Panc1 (cell line): ENCODE data around the gene CPNE6. TPM values are rescaled to one million over a fixed set of nuclear protein-coding genes. Genes with fewer than 3 reads are reported as not detected.

Experiments
- ATAC-seq: fragments of 200-7000 bp; cut with Tn5 transposase; 2 replicates; pipeline ENCODE4 v1.9.1; 2020; ENCODE audit warnings: mild to moderate bottlenecking, moderate library complexity
- BruUV-seq: library from RNA; stranded (reverse); fragments of 400-500 nt; replicated peaks from 2 replicates; lab custom pipeline; 2021; lab: Mats Ljungman, UMichigan
- CTCF ChIA-PET: fragments of 300-600 bp; sonication (Branson Sonifier 250); formaldehyde crosslinking; loops from one replicate; lab custom pipeline; 2022; ENCODE audit warnings: antibody characterized with exemption; lab: Charles Lee
- POLR2A ChIA-PET: fragments of 300-600 bp; sonication (Branson Sonifier 250); formaldehyde crosslinking; loops from one replicate; lab custom pipeline; 2022; ENCODE audit warnings: antibody characterized with exemption; lab: Charles Lee
- DNase-seq: peaks from one replicate; pipeline ENCODE4 v3.0.0-alpha.2; 2010; ENCODE audit warnings: low read depth, low spot score
- H3K27ac ChIP-seq: 2 replicates; pipeline ENCODE4 v1.5.1; 2011; ENCODE audit warnings: mild to moderate bottlenecking, low read length, inconsistent platforms
- H3K27me3 ChIP-seq: fragments of 200-500 bp; sonication (Bioruptor generic); 2 replicates; pipeline ENCODE4 v1.6.0; 2014; ENCODE audit warnings: low read length, inconsistent platforms; ENCODE audit not compliant: control insufficient read depth, insufficient read depth
- H3K36me3 ChIP-seq: fragments of 200-500 bp; sonication (Bioruptor generic); 2 replicates; pipeline ENCODE4 v1.5.1; 2014; ENCODE audit warnings: inconsistent platforms, mild to moderate bottlenecking, low read length, moderate library complexity; ENCODE audit not compliant: control insufficient read depth, insufficient read depth
- H3K4me1 ChIP-seq: 2 replicates; pipeline ENCODE4 v1.5.1; 2011; ENCODE audit warnings: inconsistent platforms, mild to moderate bottlenecking, low read length, moderate library complexity; ENCODE audit not compliant: control insufficient read depth, insufficient read depth
- H3K4me3 ChIP-seq, 2 experiments: 2 replicates each; pipeline ENCODE4 v1.5.1; 2011 to 2012; ENCODE audit warnings: low read depth in 2 of 2, low read length in 2 of 2, mild to moderate bottlenecking in 2 of 2, inconsistent platforms in 1 of 2, moderate library complexity in 1 of 2
- H3K9me3 ChIP-seq: fragments of 200-500 bp; sonication (Bioruptor generic); 2 replicates; pipeline ENCODE4 v1.5.1; 2014; ENCODE audit warnings: low read depth, mild to moderate bottlenecking, inconsistent platforms, low read length, moderate library complexity; ENCODE audit not compliant: control insufficient read depth, insufficient read depth
- CTCF ChIP-seq: fragments of 450-650 bp; IDR thresholded peaks from 2 replicates; pipeline ENCODE4 v1.5.1; 2017; ENCODE audit warnings: mild to moderate bottlenecking
- POLR2AphosphoS5 ChIP-seq: IDR thresholded peaks from 2 replicates; pipeline ENCODE4 v1.6.1; 2012; ENCODE audit warnings: mild to moderate bottlenecking, low read depth, low read length, moderate library complexity
- SIN3A ChIP-seq: IDR thresholded peaks from 2 replicates; pipeline ENCODE4 v1.6.1; 2012; ENCODE audit warnings: low read depth, mild to moderate bottlenecking, low read length, moderate library complexity, borderline replicate concordance; ENCODE audit not compliant: insufficient read depth
- TCF7L2 ChIP-seq: IDR thresholded peaks from 2 replicates; pipeline ENCODE4 v1.6.1; 2011; ENCODE audit warnings: mild to moderate bottlenecking, low read depth, low read length, inconsistent platforms
- in situ Hi-C: cut with HindIII; loops from 2 replicates; pipeline ENCODE4 v1.10.0; 2016; ENCODE audit warnings: low sequenced_read_pairs, low pct_unique_long_range_greater_than_20kb
- intact Hi-C: fragments of 100-400 bp; cut with micrococcal nuclease; formaldehyde crosslinking; loops from one replicate; pipeline ENCODE4 v1.10.0; 2022; ENCODE audit not compliant: unreplicated experiment
- total RNA-seq: library from RNA; stranded (reverse); gene quantifications from one replicate; pipeline ENCODE4 v1.2.1, GENCODE V29; 2021; ENCODE audit not compliant: unreplicated experiment
- TF ChIP-seq, protein P1 (sequence below), 2 experiments: IDR thresholded peaks; 2 replicates each; pipeline ENCODE4 v1.6.1; 2011 to 2012; ENCODE audit warnings: low read depth in 2 of 2, control low read depth in 1 of 2, low read length in 1 of 2, mild to moderate bottlenecking in 1 of 2, moderate library complexity in 1 of 2; ENCODE audit not compliant: insufficient read depth in 1 of 2

The CPNE6 gene
- total RNA-seq, 1 experiment from 2014 or later, result not detected

DNA sequence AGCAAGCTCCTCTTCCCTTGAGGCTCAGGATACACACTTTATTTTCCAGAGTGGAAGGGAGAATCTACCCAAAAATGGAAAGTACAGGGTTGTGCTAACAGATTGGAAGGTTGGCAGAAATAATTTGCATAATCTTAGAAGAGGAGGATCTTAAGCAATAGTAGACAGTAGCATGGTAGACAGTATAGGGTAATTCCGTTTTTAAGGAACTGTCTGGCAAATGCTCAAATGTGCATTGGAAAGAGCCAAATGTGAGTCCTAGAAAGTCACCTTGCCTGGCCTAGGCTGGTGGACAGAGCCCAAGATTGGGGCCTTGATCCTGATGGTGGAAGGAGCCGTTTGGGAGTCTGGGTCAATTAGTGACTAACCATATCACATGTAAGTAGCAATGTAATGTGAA is 32.7 kb upstream of the CPNE6 start:
- ChIA-PET CTCF (interaction anchor here (0.7 kb wide), 1 partner anchor 82 kb away, joined by 5 read pairs; no protein-coding TSS in a partner anchor), POLR2A (no interaction called here)
- in situ Hi-C loops, result no loop called here
- Histone ChIP-seq H3K27ac (no peak overlapping the region), H3K36me3 (no peaks in the 10 kb centered on the region), H3K4me1 (no peaks in the 10 kb centered on the region), H3K9me3 (no peaks in the 10 kb centered on the region), H3K27me3 (no peaks in the 10 kb centered on the region), H3K4me3 (no peak overlapping the region)
- no TSS peak for BruUV-seq
- DNase-seq (no peak), ATAC-seq (no peak)
- intact Hi-C loops, result no loop called here
- TF ChIP-seq POLR2AphosphoS5 (no peak), CTCF (no peak), TCF7L2 (no peak), SIN3A (no peak)
- TF ChIP-seq, protein P1, sequence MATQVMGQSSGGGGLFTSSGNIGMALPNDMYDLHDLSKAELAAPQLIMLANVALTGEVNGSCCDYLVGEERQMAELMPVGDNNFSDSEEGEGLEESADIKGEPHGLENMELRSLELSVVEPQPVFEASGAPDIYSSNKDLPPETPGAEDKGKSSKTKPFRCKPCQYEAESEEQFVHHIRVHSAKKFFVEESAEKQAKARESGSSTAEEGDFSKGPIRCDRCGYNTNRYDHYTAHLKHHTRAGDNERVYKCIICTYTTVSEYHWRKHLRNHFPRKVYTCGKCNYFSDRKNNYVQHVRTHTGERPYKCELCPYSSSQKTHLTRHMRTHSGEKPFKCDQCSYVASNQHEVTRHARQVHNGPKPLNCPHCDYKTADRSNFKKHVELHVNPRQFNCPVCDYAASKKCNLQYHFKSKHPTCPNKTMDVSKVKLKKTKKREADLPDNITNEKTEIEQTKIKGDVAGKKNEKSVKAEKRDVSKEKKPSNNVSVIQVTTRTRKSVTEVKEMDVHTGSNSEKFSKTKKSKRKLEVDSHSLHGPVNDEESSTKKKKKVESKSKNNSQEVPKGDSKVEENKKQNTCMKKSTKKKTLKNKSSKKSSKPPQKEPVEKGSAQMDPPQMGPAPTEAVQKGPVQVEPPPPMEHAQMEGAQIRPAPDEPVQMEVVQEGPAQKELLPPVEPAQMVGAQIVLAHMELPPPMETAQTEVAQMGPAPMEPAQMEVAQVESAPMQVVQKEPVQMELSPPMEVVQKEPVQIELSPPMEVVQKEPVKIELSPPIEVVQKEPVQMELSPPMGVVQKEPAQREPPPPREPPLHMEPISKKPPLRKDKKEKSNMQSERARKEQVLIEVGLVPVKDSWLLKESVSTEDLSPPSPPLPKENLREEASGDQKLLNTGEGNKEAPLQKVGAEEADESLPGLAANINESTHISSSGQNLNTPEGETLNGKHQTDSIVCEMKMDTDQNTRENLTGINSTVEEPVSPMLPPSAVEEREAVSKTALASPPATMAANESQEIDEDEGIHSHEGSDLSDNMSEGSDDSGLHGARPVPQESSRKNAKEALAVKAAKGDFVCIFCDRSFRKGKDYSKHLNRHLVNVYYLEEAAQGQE (IDR thresholded peaks at IDR 0.05; ENCODE audit: insufficient read depth in 1 of 2, low read depth in 2 of 2, low read length in 1 of 2), result no peak

DNA sequence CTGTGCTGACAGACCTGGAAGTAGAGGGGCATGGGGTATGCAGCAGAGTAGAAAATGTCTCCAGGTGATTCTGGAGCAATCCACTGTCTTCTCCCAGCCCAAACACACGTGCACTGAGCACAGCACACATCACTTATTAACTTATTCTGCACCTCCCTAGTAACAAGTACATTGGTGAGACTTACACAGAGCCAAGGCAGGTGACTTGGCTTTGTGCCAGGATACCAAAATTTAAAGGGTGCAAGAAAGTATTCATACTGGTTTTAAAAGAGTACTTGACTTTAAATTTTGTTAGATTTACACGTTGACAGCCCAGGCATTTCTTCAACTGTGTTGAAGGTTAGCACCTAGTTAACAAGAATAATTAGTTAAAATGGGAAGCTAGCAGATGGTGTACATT is 30.7 kb upstream of the CPNE6 start:
- POLR2A ChIA-PET, result no interaction called here

More for the DNA sequence above, 30.7 kb upstream of the CPNE6 start:
- ATAC-seq (no peak), DNase-seq (no peak)
- no peak overlapping the region for H3K4me3 ChIP-seq
- in situ Hi-C loops, result no loop called here
- no peaks in the 10 kb centered on the region for H3K9me3 ChIP-seq
- no peaks in the 10 kb centered on the region for H3K36me3 ChIP-seq
- no peak overlapping the region for H3K27ac ChIP-seq
- BruUV-seq, result no TSS peak
- intact Hi-C loops, result no loop called here
- no peaks in the 10 kb centered on the region for H3K27me3 ChIP-seq
- TF ChIP-seq TCF7L2 (no peak), POLR2AphosphoS5 (no peak), CTCF (no peak), SIN3A (no peak)
- TF ChIP-seq, protein P1 (IDR thresholded peaks at IDR 0.05; ENCODE audit: insufficient read depth in 1 of 2, low read depth in 2 of 2, low read length in 1 of 2), result no peak
- CTCF ChIA-PET, result no interaction called here
- no peaks in the 10 kb centered on the region for H3K4me1 ChIP-seq
